WTC11 (cell line): ENCODE results near the gene SGCA. TPM values are rescaled to one million over a fixed set of nuclear protein-coding genes. Genes with fewer than 3 reads are reported as not detected.

Source experiments
- ATAC-seq: fragments of 200-7000 bp; cut with Tn5 transposase; 2 replicates; pipeline ENCODE4 v1.10.0; 2021; ENCODE audit warnings: mild to moderate bottlenecking, moderate library complexity
- CTCF ChIA-PET: fragments of 300-600 bp; sonication (Branson Sonifier 250); formaldehyde crosslinking; loops from one replicate; lab custom pipeline; 2021; ENCODE audit warnings: antibody characterized with exemption; lab: Charles Lee
- POLR2A ChIA-PET: fragments of 350-600 bp; sonication (Branson Sonifier 250); formaldehyde crosslinking; loops from one replicate; lab custom pipeline; 2021; ENCODE audit warnings: antibody characterized with exemption; lab: Charles Lee
- DNase-seq: peaks from one replicate; pipeline ENCODE4 v3.0.0; 2021; ENCODE audit warnings: low spot score
- H3K27ac Mint-ChIP-seq: 2 replicates; pipeline ENCODE4 v1.8.0; 2021; ENCODE audit warnings: mixed read lengths
- H3K27me3 Mint-ChIP-seq: 2 replicates; pipeline ENCODE4 v1.8.0; 2021; ENCODE audit warnings: low read depth, mild to moderate bottlenecking, moderate library complexity, mixed read lengths
- H3K36me3 Mint-ChIP-seq: 2 replicates; pipeline ENCODE4 v1.8.0; 2021; ENCODE audit warnings: mixed read lengths
- H3K4me1 Mint-ChIP-seq: 2 replicates; pipeline ENCODE4 v1.8.0; 2022; ENCODE audit warnings: mixed read lengths
- H3K4me3 Mint-ChIP-seq: 2 replicates; pipeline ENCODE4 v1.8.0; 2021; ENCODE audit warnings: mild to moderate bottlenecking, moderate library complexity, mixed read lengths
- H3K9me3 Mint-ChIP-seq: 2 replicates; pipeline ENCODE4 v1.8.0; 2021; ENCODE audit warnings: mixed read lengths
- CDX4 ChIP-seq: fragments of 250-450 bp; sonication (Bioruptor Pico); IDR thresholded peaks from 2 replicates; pipeline ENCODE4 v1.9.0; 2021; ENCODE audit warnings: moderate library complexity, mild to moderate bottlenecking, inconsistent platforms, borderline replicate concordance
- EMX1 ChIP-seq: fragments of 250-450 bp; sonication (Bioruptor Pico); IDR thresholded peaks from 2 replicates; pipeline ENCODE4 v1.8.0; 2021; ENCODE audit warnings: mild to moderate bottlenecking
- ERG ChIP-seq: fragments of 250-450 bp; sonication (Bioruptor Pico); IDR thresholded peaks from 2 replicates; pipeline ENCODE4 v1.8.0; 2021; ENCODE audit warnings: mild to moderate bottlenecking
- ESRRA ChIP-seq: sonication (generic); formaldehyde crosslinking; IDR thresholded peaks from 2 replicates; pipeline ENCODE4 v1.8.1; 2022; ENCODE audit warnings: mild to moderate bottlenecking, missing genetic modification reagents, borderline replicate concordance
- IRF2 ChIP-seq: sonication (generic); formaldehyde crosslinking; IDR thresholded peaks from 2 replicates; pipeline ENCODE4 v1.8.0; 2022; ENCODE audit warnings: low read depth, missing genetic modification reagents, borderline replicate concordance
- MAX ChIP-seq: sonication (generic); formaldehyde crosslinking; IDR thresholded peaks from 2 replicates; pipeline ENCODE4 v1.8.0; 2022; ENCODE audit warnings: mild to moderate bottlenecking, missing genetic modification reagents
- PRRX2 ChIP-seq: fragments of 250-450 bp; sonication (Bioruptor Pico); IDR thresholded peaks from 2 replicates; pipeline ENCODE4 v1.8.0; 2021; ENCODE audit warnings: mild to moderate bottlenecking
- RORB ChIP-seq: fragments of 250-450 bp; sonication (Bioruptor Pico); IDR thresholded peaks from 2 replicates; pipeline ENCODE4 v1.9.0; 2021; ENCODE audit warnings: mild to moderate bottlenecking
- SMAD3 ChIP-seq: sonication (generic); formaldehyde crosslinking; IDR thresholded peaks from 2 replicates; pipeline ENCODE4 v1.8.0; 2022; ENCODE audit warnings: missing genetic modification reagents, mild to moderate bottlenecking, borderline replicate concordance
- SP1 ChIP-seq: sonication (generic); formaldehyde crosslinking; conservative IDR thresholded peaks from 2 replicates; pipeline ENCODE4 v1.8.1; 2022; ENCODE audit warnings: missing genetic modification reagents
- ZNF219 ChIP-seq: sonication (generic); formaldehyde crosslinking; IDR thresholded peaks from 2 replicates; pipeline ENCODE4 v1.8.0; 2023; ENCODE audit warnings: missing genetic modification reagents, mild to moderate bottlenecking, borderline replicate concordance
- ZNF281 ChIP-seq: sonication (generic); formaldehyde crosslinking; IDR thresholded peaks from 2 replicates; pipeline ENCODE4 v1.8.0; 2023; ENCODE audit warnings: mild to moderate bottlenecking, missing genetic modification reagents
- ZNF671 ChIP-seq: fragments of 250-450 bp; sonication (Bioruptor Pico); IDR thresholded peaks from 2 replicates; pipeline ENCODE4 v1.8.0; 2021; ENCODE audit warnings: mild to moderate bottlenecking
- total RNA-seq: library from RNA; stranded (reverse); gene quantifications from 3 replicates; pipeline ENCODE4 v1.2.3, GENCODE V29; 2021
- TF ChIP-seq, protein P1 (sequence below): sonication (generic); formaldehyde crosslinking; IDR thresholded peaks from 2 replicates; pipeline ENCODE4 v1.8.1; 2022; ENCODE audit warnings: mild to moderate bottlenecking, missing genetic modification reagents, moderate library complexity, borderline replicate concordance
- TF ChIP-seq, protein P2 (sequence below): sonication (generic); formaldehyde crosslinking; IDR thresholded peaks from 2 replicates; pipeline ENCODE4 v1.8.0; 2022; ENCODE audit warnings: mild to moderate bottlenecking, missing genetic modification reagents
- TF ChIP-seq, protein P3 (sequence below): sonication (generic); formaldehyde crosslinking; IDR thresholded peaks from 2 replicates; pipeline ENCODE4 v1.8.0; 2022; ENCODE audit warnings: missing genetic modification reagents
- TF ChIP-seq, protein P4 (sequence below): sonication (generic); formaldehyde crosslinking; IDR thresholded peaks from 2 replicates; pipeline ENCODE4 v1.8.0; 2023; ENCODE audit warnings: missing genetic modification reagents

Gene SGCA
- total RNA-seq, 1 experiment from 2014 or later: 1.0 TPM

DNA sequence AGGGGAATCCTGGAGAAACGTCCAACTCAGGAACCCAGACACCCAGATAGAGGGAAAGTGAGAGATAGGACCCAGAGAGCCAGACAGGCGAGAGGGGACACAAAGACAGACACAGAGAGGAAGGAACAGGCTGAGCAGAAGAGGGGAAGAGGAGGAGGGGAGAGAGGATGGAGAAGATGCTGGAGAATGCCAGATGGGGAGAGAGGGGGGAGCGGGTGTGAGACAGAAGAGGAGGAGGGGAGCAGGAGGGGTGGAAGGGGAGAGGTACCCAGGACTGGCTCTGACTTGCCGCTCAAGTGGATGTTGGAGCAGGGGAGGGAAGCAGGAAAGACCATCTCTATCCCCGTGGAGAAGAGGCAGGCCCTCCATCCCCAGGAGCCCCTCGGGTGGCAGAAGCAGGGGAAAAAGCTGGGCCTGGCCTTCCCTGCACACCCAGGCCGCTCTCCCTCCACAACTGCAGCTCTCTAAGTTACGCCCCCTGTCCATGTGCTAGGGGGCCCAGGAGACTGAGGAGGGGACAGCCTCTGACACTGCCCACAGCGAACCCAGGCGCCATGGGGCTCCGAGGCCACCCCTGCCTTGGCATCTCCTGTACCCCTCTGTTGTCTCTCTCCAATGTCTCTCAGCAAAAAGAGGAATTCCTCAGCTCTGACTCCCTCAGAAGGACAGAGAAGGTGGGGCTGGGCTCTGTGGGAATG, 20.1 kb upstream of the SGCA start:
- POLR2A ChIA-PET: no interaction called here
- Mint-ChIP-seq H3K36me3 (peaks cover 28% of the 10 kb centered on the region), H3K27me3 (peaks cover 18% of the 10 kb centered on the region), H3K9me3 (no peaks in the 10 kb centered on the region), H3K27ac (no peak overlapping the region), H3K4me3 (no peak overlapping the region), H3K4me1 (peaks cover 32% of the 10 kb centered on the region)
- no peak for TF ChIP-seq SP1 (CRISPR knock-in tag)
- no peak for TF ChIP-seq EMX1 (CRISPR knock-in tag)
- no peak for TF ChIP-seq SMAD3 (CRISPR knock-in tag)
- TF ChIP-seq, protein P1, sequence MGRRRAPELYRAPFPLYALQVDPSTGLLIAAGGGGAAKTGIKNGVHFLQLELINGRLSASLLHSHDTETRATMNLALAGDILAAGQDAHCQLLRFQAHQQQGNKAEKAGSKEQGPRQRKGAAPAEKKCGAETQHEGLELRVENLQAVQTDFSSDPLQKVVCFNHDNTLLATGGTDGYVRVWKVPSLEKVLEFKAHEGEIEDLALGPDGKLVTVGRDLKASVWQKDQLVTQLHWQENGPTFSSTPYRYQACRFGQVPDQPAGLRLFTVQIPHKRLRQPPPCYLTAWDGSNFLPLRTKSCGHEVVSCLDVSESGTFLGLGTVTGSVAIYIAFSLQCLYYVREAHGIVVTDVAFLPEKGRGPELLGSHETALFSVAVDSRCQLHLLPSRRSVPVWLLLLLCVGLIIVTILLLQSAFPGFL (CRISPR knock-in tag): no peak
- TF ChIP-seq ERG (CRISPR knock-in tag): no peak
- no peak for TF ChIP-seq IRF2 (CRISPR knock-in tag)
- TF ChIP-seq MAX (CRISPR knock-in tag): no peak
- TF ChIP-seq, protein P2, sequence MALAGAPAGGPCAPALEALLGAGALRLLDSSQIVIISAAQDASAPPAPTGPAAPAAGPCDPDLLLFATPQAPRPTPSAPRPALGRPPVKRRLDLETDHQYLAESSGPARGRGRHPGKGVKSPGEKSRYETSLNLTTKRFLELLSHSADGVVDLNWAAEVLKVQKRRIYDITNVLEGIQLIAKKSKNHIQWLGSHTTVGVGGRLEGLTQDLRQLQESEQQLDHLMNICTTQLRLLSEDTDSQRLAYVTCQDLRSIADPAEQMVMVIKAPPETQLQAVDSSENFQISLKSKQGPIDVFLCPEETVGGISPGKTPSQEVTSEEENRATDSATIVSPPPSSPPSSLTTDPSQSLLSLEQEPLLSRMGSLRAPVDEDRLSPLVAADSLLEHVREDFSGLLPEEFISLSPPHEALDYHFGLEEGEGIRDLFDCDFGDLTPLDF (CRISPR knock-in tag): no peak
- TF ChIP-seq ZNF671: no peak
- TF ChIP-seq ESRRA: no peak
- TF ChIP-seq RORB (CRISPR knock-in tag): no peak
- no peak for TF ChIP-seq ZNF281 (CRISPR knock-in tag)
- TF ChIP-seq, protein P3, sequence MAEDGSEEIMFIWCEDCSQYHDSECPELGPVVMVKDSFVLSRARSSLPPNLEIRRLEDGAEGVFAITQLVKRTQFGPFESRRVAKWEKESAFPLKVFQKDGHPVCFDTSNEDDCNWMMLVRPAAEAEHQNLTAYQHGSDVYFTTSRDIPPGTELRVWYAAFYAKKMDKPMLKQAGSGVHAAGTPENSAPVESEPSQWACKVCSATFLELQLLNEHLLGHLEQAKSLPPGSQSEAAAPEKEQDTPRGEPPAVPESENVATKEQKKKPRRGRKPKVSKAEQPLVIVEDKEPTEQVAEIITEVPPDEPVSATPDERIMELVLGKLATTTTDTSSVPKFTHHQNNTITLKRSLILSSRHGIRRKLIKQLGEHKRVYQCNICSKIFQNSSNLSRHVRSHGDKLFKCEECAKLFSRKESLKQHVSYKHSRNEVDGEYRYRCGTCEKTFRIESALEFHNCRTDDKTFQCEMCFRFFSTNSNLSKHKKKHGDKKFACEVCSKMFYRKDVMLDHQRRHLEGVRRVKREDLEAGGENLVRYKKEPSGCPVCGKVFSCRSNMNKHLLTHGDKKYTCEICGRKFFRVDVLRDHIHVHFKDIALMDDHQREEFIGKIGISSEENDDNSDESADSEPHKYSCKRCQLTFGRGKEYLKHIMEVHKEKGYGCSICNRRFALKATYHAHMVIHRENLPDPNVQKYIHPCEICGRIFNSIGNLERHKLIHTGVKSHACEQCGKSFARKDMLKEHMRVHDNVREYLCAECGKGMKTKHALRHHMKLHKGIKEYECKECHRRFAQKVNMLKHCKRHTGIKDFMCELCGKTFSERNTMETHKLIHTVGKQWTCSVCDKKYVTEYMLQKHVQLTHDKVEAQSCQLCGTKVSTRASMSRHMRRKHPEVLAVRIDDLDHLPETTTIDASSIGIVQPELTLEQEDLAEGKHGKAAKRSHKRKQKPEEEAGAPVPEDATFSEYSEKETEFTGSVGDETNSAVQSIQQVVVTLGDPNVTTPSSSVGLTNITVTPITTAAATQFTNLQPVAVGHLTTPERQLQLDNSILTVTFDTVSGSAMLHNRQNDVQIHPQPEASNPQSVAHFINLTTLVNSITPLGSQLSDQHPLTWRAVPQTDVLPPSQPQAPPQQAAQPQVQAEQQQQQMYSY (CRISPR knock-in tag): no peak
- no peak for TF ChIP-seq CDX4
- no peak for TF ChIP-seq PRRX2 (CRISPR knock-in tag)
- TF ChIP-seq, protein P4, sequence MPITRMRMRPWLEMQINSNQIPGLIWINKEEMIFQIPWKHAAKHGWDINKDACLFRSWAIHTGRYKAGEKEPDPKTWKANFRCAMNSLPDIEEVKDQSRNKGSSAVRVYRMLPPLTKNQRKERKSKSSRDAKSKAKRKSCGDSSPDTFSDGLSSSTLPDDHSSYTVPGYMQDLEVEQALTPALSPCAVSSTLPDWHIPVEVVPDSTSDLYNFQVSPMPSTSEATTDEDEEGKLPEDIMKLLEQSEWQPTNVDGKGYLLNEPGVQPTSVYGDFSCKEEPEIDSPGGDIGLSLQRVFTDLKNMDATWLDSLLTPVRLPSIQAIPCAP (CRISPR knock-in tag): no peak
- TF ChIP-seq ZNF219: no peak
- ATAC-seq: no peak
- DNase-seq: no peak
- CTCF ChIA-PET: interaction anchor here (0.6 to 4.6 kb wide), 16 partner anchors 8 to 218 kb away, joined by 3 to 23 read pairs (median 4); partner anchors contain the start of genes PDK2 and SGCA
